IPS-NIHi11 (cell line): ENCODE data around the gene UXS1.

Experiments used
- DNase-seq: peaks from one replicate; pipeline ENCODE4 v3.0.0; 2012; ENCODE audit warnings: mixed read lengths, low spot score

The UXS1 gene

DNA sequence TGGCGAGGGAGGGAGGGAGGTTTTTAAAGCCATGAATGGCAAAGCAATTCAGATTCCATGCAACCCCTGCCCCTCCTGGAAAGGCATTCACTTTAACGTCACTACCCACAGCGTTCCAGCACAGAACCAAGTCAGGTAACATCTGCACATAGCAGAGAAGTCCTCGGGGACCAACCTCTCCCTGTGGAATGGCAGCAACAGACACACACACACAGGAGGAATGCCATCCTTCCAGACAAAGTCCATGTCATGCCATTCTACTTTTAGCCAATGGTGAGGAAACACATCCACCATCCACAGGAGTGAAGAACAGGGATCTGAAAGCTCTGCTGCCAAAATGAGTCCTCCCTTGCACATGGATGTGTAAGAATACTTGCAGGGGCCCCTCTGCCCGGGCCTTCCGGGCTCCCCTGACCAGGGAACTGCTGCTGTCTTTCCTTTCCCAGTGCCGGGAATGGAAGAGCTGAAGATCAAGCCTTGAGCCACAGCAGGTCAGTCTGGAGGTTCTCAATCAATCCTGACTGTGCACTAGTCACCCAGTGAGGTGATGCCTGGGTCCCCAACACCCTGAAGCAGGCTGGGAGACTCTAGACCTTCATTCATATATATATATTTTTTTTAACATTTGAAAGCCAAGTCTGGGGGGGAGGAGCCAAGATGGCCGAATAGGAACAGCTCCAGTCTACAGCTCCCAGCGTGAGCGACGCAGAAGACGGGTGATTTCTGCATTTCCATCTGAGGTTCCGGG, 63.7 kb downstream of the UXS1 start:
- no peak for DNase-seq

DNA sequence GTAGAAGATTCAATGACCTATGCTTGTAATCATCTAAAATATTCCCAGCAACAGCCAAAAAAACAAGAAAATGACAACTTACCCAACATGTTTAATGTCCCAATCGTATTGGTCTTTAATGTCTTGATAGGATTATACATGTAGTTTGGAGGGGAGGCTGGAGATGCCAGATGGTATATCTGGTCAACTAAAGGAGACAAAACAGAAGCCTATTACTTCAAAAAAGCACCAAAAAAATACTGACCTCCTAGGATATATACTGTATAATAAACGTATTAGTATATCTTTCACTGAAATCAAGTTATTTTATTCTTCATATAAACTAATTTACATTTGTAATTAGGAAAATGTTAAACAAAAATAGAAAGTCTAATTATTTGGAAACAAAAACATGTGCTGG, 64.5 kb downstream of the UXS1 start:
- DNase-seq = no peak

DNA sequence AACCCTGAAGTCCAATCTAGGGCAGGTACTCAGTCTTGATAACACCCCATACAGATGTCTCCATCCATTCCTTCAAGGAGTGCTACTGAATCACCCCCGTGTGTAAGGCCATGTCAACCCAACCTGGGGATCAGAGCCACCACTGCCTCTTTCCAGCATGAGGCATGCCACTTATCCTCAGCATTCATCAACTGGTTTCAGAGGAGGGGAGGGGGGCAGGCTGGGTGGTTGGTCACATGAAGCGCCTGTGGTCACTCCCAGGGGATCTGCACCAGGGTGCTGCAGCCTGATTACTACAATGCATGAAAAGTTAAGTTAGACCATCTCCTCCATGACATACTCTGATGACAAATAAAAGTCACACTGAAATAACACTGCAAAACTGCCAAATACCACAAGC, 65.0 kb downstream of the UXS1 start:
- no peak for DNase-seq

DNA sequence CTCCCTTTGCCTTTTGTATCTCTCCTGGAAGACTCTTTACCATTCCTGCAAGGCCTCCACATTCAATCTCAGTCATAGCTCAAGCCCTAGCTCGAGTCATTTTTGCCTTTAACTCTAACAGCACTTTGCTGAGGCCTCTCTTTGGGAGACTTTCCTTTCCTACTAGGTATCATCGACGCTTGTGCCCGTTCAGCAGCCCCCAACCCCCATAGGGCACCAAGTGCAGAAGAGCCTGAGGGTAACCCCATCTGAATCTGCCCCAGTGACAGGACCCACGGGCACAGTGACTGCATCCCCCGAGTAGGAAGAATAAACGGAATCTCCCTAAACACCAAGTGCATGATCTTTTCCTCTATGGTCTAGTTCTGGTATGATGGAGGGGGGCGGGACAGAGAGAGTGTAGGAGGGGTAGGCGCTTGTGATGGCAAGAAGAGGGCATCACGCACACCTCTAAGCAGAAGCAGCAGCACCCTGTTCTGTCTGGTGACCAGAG, 66.3 kb downstream of the UXS1 start:
- DNase-seq = no peak

DNA sequence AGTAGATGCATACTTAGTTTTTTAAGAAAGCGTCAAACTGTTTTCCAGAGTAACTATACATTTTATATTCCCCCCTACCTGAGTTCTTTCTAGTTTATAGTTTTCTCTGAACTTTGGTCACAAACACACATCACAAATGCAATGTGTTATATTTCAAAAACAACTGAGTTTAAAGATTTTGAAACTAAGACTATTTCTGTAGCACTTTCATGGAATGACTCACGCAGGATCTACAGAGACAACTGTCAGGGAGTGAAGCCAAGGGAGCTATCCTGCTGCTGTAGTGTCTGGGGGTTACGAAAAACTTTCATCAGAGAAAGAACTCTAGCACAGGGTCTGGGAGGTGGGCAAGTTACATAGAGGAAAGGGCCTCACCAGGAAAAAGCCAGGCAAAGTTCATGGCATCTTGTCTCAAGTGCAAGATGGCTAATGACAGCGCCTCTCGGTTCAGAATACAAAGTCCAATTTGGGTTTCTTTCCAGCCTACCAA, 66.8 kb downstream of the UXS1 start:
- no peak for DNase-seq

DNA sequence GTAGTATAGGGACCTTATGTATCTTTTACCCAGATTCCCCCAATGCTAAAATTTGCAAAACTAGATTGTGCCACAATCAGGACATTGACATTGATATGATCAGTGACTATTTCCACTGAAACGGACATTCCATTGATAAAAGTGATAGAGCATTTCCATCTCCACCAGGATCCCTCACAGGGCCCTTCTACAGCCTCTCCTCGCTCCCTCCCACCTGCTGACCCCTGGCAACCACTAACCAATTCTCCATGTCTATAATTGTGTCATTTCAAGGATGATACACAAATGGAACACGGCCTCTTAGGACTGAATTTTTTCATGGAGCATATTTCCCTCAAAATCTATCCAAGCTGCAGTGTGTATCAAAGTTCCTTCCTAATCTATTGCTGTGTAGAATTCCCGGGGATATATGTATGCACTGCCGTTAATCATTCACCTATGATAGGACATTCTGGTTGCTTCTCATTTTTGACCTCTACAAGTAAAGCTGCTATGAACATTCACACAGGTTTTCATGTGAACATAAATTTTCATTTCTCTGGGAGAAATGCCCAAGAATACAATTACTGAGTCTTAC, 67.3 kb downstream of the UXS1 start:
- DNase-seq = no peak

DNA sequence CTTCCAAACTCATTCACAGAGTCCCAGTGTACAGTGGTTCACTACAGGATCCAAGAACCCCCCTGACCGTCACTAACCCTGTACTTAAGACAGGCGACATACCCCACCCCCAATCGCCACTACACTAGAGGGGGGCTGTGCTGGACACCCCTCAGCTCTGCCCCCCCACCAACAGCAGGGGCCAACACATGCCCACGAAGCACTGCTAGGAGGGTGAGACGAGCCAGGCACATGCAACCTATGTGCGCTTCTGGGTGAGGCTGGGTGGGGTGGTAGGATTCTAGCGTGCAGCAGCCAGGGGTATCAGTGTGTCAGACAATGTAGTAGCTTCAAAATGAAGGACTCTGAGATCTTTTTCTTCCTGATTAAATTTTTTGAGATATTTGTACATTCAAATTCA, 67.8 kb downstream of the UXS1 start:
- no peak for DNase-seq

DNA sequence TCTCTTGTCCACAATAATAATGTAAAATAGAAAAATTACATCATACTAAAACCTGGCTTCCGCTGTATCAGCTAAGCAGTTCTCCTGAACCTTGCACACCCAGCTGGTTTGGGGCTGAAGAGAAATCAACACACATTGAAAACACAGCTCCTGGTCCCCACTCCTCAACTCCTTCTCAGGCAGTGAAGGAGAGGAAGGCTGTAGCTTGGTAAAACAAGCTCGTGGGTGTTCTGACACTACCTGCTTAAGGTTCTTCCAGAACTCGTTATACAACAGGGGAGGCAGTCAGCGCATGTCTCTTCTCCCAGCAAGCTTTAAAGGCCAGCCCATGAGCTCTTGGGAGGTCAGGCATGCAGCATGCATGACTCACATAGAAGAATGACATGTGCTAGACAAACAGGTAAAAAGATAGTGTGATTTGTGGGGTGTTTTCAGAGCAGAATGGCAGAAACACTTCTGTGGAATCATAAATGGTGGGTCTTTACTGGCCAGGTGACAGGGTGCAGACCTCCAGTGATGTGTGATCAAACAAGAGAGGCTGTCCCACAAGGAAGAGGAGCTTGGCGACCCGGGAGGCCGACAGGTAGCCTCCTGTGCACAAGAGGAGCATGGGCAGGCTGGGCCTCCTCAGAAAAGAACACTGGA, 69.1 kb downstream of the UXS1 start:
- no peak for DNase-seq

DNA sequence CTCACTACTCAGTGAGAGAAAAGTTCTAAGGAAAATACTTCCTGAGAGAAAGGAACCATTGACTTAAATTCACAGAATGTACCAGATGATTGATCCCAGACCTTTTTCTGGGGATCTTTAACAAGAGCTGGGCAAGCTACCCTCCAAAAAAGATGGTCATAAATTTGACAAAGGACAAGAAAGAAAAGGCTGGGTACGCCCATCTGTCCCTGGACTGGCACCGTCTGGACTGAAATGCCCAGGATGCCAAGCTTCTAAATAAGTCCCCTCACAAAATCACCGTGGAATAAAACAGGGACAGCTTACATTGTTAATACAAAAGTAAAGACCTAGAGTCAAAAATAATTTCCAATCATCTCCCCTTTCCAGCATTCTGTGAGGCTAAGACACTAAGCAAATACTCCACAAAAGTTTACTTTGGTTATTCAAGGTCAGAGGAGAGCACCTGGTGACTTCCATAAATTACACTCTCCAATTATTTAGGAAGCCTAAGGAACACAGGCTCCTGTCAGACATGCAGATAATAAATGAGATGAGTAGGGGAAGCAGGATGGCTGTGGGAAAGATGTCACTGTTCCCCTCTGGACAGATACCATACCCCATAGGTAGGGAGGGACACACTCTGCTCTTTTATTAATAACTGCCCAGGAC, 69.9 kb downstream of the UXS1 start:
- no peak for DNase-seq

DNA sequence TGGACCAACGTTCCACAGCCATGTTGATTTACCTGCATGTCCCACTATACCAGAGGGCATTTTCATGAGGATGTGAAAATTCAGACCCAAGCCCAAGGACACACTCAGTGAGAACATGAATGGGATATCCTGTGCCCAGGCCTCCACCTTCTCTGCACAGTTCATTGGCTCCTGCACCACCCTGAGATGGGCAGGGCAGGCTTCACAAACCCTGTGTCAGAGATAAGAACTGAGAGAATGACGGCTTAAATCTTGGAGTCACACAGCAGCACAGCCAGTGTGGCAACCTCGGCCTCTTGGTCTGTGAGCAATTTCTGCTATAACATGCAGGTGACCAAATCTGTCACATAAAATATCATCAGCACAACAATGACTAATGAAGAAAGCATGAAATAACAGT, 71.9 kb downstream of the UXS1 start:
- DNase-seq = no peak

DNA sequence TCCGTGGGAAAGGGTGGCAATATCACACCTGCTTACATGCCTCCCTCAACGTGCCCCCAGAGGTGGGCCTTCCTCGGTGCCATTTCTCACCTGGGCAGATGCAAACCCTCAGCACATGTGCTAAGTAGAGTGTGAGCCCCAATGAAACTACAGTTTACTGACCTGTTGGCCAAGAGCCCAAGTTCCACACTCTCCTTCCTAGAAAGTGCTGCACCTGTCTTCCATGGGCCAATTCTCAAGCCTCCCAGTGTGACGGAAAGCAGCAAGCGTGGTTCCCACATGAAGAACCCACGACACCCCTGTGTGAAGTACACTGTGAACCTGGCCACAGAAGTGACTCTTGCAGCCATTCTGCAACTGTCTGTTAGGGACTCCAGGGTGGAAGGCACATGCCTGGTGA, 73.7 kb downstream of the UXS1 start:
- no peak for DNase-seq

DNA sequence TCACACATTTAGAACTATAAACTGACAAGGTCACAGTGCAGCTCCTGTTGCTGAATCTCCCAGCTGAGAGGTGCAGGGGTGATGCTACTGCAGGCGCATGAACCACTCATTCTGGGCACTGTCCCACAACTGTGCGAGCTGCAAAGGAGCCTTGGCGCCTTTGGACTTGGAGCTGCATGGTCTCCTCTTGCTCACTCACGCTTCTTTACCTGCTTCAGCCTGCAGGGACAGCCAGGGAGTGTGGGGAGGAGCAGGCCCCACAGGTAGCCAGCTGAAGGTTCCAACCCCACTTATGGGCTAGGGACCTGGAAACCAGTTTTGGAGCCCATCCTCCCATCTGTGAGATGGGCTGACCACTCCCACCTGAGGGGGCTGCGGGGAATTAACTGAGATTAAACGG, 75.0 kb downstream of the UXS1 start:
- no peak for DNase-seq

DNA sequence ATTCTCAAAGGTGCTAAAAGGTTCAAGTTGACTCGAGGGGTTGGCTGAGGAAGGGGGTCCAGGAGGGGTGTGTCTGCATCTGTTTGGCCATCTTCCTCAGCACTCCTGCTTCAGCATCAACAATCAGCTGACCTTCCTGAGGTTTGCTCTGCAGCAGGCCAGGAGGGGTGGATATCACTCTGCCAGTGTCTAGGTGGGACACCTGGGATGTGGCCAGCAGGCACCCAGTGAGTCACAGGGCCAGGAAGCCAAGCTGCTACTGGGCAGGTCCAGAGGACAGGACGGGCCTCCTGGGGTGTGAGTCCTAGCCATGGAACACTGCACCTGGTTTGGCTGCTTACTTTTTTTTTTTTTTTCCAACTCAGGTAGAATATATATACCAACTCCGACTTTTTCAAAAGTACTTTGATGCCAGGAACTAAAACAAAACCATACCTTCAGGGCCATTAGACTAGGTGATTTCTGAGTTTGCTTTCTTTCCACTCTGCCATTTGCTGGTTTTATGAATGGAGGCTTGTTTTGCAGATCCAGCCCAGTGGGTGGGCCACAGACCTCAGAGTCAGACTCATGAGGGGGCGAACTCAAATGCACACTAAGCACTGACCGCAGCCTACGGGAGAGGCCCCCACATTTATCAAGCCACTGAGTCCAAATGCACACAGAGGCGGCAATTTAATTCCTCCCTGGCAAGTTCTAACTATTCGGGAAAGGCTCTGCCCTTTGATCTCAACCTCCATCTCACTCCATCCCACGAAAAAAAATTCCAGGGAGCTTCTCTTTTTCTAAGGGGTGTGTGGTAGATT, 76.0 kb downstream of the UXS1 start:
- peak; percentile 38 for DNase-seq

DNA sequence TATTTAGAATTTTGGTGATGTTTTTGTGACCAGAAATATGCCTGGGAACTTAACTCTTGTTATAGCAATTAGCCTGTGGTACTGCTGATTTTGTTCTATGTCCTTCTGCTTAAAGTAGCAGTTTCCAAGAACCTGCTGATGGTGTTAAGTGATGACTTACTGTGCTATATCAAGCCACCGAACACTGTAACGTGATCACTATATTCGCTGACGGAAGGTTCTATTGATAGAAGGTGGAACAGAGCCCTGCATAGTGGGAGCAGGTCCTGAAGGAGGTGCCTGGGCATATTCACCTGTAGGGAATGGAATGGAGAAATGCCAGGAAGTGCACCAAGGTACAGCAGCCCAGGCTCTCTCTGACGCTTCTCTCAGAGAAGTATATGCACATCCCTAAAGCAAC, 76.8 kb downstream of the UXS1 start:
- no peak for DNase-seq

DNA sequence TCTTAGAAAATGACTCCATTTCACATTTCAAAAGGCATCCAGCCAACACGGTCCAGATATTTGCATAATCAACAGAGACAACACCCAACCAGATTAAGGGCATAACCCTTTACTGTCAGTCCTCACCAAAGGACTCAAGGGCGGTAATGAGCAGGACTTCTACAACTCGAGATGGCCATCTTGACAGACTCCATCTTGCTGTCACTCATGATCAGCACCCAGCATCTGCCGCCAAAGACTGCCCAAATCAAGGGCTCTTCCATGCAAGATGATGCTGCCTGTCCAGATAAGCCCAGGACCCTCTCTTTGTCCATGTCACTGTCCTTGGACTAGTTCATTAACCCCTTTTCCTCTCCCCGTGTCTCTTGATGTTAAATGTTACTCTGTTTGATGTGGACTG, 77.9 kb downstream of the UXS1 start:
- DNase-seq = no peak

DNA sequence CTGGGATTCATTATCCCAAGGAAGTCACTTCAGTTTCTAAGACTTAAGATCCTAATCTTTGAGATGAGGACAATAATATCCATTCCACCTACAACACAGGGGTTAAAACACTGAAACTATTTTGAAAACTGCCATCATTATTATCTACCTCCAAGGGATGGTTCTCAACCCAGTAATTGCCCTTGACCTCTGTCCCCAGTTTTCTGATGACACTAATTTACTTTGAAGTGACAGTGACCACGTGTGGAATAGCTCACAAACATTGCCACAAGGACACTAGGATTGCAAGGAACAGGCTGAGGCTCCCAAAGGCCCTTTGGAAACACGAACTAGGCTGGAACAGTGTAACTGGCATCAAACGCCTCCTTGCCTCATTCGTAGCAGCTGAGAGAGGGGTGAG, 78.4 kb downstream of the UXS1 start:
- no peak for DNase-seq

DNA sequence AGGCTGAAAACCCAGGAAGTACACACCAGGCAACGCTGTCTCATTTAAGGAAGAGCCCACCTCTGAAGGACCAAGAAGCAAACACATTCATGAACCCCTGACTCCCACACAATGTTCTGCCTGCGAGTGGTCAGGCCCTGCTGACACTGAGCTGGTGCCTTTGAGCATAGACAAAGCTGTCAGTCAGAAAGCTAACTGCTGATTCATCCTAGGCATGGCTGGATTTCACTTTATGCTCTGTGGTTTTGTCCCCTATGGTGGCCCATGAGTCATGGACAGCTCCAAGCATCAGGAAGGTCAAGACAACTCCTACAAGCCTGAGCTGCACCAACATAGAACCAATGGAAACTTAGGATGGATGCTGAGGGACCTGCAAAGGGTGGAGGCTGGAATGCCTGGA, 78.9 kb downstream of the UXS1 start:
- DNase-seq = no peak

DNA sequence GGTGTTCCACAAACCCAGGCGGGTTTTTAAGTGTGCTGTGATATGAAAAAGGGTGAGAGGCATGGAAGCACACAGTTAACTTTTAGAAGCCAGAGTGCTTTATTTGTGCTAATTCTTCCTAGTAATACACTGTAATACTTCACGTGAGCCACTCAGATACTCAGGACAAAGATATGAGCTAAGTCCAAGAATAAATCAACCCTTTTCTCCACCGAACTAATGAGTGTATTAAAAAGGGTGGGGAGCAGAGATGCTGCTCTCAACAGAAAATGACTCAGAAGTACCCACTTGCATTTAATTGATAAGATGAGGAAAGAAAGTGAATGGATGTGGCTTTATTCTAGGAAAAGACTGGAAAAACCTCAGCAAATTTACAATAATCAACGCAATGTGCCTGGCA, 79.9 kb downstream of the UXS1 start:
- no peak for DNase-seq

DNA sequence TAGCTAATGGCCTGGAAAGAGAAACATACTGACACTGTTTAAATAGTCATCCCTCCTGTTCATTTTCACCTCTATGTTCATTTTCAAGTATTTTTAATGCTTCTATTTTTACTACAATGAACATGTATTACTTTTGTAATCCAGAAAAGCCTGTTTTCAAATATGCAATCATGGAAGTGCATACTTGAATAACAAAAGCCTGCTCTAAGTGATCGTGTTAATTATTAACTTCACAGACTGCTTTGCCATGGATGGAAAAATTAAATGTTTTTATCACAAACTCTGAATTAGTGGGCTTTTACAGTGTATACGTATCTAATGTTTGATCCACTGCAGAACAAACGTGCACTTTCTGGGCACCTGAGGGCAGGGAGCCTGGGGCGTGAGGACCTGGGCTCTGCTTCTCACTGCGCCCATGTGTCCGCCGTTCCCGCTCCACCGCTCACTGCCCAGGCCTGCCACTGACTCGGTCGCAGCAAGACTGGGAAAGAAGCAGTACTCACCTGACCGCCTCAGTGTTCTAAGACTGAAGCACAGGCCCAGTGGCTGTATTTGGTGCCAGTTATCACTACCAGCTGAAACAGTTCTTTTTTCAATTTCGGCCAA, 80.6 kb downstream of the UXS1 start:
- DNase-seq = no peak

DNA sequence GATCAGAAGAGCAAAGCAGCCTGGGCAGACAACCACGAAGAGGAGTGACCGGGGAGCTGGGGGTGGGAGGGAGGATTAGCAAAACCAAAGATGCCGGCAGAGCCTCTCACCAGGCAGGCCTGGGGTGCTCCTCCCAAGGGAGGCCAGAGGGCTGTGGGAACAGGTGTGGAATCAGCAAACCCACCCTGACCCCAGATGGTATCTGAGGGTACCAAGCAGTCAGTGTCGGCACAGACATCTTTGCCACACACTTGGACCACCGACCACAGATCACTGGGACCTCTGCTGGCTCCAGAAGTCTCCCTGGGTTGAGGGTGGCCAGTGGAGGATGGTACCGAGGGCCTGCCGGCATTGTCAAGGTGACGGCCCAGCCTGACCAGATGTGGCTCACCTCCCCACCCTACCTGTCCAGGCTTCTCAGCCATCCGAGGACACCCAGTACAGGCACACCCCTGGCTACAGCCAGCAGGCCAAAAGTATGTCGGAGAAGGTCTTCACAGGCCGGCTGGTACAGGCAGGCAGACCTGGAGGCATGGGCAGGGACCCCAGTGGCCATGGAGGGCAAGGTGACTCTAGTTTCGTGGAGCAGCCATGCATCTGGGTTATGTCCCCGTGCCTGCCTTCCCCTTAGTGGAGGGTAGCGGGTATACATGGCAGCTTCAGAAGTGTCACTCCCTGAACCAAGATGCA, 82.1 kb downstream of the UXS1 start:
- DNase-seq = no peak
